GM23248 (cell line): Measurements from ENCODE around the gene DNAAF3.
"Not testable (repeated sequence)": the region's sequence is repeated elsewhere in the genome, so short reads cannot be mapped to it uniquely, and the experiment has no call there.

Source experiments
- EZH2 ChIP-seq: fragments of 200-600 bp; sonication (generic); IDR thresholded peaks from 2 replicates; pipeline ENCODE4 v1.6.1; 2018; ENCODE audit warnings: antibody characterized with exemption, mild to moderate bottlenecking; ENCODE audit not compliant: insufficient read depth, poor library complexity, severe bottlenecking
- EZH2phosphoT487 ChIP-seq: fragments of 200-600 bp; sonication (generic); IDR thresholded peaks from 2 replicates; pipeline ENCODE4 v1.6.1; 2018; ENCODE audit warnings: antibody characterized with exemption, moderate library complexity, mild to moderate bottlenecking, low read depth; ENCODE audit not compliant: insufficient read depth

GRCh38 chr19:55155784-55156183, 10.6 kb downstream of the DNAAF3 start:
- not testable (repeated sequence) for TF ChIP-seq EZH2phosphoT487, EZH2
